Loucy (cell line): Measurements from ENCODE around the gene ALG3.

Experiments
- H2AFZ ChIP-seq: fragments of 200-600 bp; sonication (generic); 2 replicates; pipeline ENCODE4 v1.6.0; 2016; ENCODE audit warnings: antibody characterized with exemption, mild to moderate bottlenecking, low read length, moderate library complexity
- H3F3A ChIP-seq: fragments of 200-600 bp; 2 replicates; pipeline ENCODE4 v1.6.0; 2016; ENCODE audit warnings: antibody characterized with exemption, low read depth, mild to moderate bottlenecking
- H3K27me3 ChIP-seq: fragments of 200-600 bp; sonication (generic); 2 replicates; pipeline ENCODE4 v1.6.1; 2014; ENCODE audit warnings: low read length, mild to moderate bottlenecking; ENCODE audit not compliant: insufficient read depth, poor library complexity, severe bottlenecking
- H3K36me3 ChIP-seq: fragments of 200-600 bp; sonication (generic); 2 replicates; pipeline ENCODE4 v1.6.1; 2016; ENCODE audit warnings: low read length; ENCODE audit not compliant: insufficient read depth
- H3K4me1 ChIP-seq: fragments of 200-600 bp; sonication (generic); 2 replicates; pipeline ENCODE4 v1.5.1; 2014; ENCODE audit warnings: low read length, mild to moderate bottlenecking; ENCODE audit not compliant: insufficient read depth, poor library complexity, severe bottlenecking
- H3K4me2 ChIP-seq: fragments of 200-600 bp; sonication (generic); 2 replicates; pipeline ENCODE4 v1.6.0; 2014; ENCODE audit warnings: antibody characterized with exemption, low read length, low read depth, mild to moderate bottlenecking; ENCODE audit not compliant: poor library complexity, severe bottlenecking
- H3K4me3 ChIP-seq: fragments of 200-600 bp; sonication (generic); 2 replicates; pipeline ENCODE4 v1.5.1; 2014; ENCODE audit warnings: low read length, mild to moderate bottlenecking, mixed read lengths; ENCODE audit not compliant: poor library complexity, severe bottlenecking
- H3K79me2 ChIP-seq: fragments of 200-600 bp; sonication (generic); 2 replicates; pipeline ENCODE4 v1.6.1; 2014; ENCODE audit warnings: low read length; ENCODE audit not compliant: insufficient read depth
- H3K9ac ChIP-seq: fragments of 200-600 bp; sonication (generic); 2 replicates; pipeline ENCODE4 v1.6.0; 2014; ENCODE audit warnings: mild to moderate bottlenecking, low read depth, low read length, moderate library complexity; ENCODE audit not compliant: poor library complexity, severe bottlenecking
- H3K9me2 ChIP-seq: fragments of 200-600 bp; sonication (generic); replicated peaks from 2 replicates; pipeline ENCODE4 v1.6.1; 2016; ENCODE audit warnings: low read depth, low read length, mixed read lengths
- H3K9me3 ChIP-seq: fragments of 200-600 bp; sonication (generic); 2 replicates; pipeline ENCODE4 v1.6.1; 2014; ENCODE audit warnings: mild to moderate bottlenecking, antibody characterized with exemption, low read length, low read depth; ENCODE audit not compliant: insufficient read depth
- H4K20me1 ChIP-seq: fragments of 200-600 bp; sonication (generic); 2 replicates; pipeline ENCODE4 v1.6.0; 2014; ENCODE audit warnings: antibody characterized with exemption, low read length, mild to moderate bottlenecking; ENCODE audit not compliant: insufficient read depth, poor library complexity, severe bottlenecking
- EZH2phosphoT487 ChIP-seq: fragments of 200-600 bp; IDR thresholded peaks from 2 replicates; pipeline ENCODE4 v1.6.1; 2018; ENCODE audit warnings: antibody characterized with exemption, mild to moderate bottlenecking, moderate library complexity, borderline replicate concordance
- TF ChIP-seq, protein P1 (sequence below): fragments of 200-600 bp; sonication (generic); conservative IDR thresholded peaks from 2 replicates; pipeline ENCODE4 v1.5.1; 2014; ENCODE audit warnings: mild to moderate bottlenecking, antibody characterized with exemption, low read length

The ALG3 gene

DNA sequence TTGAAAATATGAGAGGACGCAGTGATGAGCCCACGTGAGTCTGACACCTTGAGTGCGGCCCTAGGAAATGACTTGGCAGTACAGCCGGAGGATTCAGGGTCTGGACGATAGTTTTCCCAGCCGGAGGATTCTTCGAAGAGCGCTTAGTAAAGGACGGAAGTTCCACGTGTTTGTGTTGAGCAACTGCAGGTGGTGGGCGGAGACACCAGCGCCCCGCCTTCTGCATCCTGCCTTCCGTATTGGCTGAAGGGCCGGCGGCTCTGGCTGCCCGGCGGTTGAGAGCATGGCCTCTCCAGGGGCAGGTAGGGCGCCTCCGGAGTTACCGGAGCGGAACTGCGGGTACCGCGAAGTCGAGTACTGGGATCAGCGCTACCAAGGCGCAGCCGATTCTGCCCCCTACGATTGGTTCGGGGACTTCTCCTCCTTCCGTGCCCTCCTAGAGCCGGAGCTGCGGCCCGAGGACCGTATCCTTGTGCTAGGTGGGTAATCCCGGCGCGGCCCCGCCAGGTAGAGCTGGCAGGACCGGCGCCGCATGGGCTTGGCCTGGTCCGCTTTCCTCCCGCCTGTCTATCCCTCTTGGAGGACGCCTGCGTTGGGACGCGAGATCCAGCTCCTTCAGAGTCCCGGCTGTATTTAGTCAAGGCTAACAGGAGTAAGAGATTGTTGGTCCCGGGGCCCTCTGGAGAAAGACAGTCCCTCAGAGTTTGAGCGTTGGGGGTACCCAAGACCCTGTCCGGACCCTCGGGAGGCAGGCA is 827 bp upstream of the ALG3 start, which contains the start of gene EEF1AKMT4:
Gene EEF1AKMT4 (plus strand): TSS at position 261 of the 755 bp plus-strand sequence. CDS start 23 bp downstream, at position 284.
- Histone ChIP-seq H3K4me1 (peaks cover 13% of the 10 kb centered on the region), H3K79me2 (peaks cover 19% of the 10 kb centered on the region)

DNA sequence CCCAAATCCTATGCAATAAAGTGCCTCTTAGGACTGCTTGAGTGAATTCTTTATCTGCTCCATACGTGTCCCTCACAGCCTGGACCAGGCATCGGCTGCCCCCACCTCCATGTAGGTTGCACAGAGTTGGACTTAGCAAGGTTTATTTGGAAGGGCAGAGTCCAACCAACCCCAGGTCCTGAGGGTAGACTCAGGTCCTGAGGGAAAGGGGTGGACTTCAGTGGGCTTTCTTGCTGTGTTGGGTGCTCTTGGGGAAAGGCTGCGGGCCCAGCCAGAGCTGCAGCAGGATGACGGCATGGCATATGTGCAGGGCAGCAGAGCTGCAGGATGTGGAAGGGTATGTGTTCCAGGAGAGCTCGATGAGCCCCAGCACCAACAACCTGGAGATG is 6.5 kb downstream of the ALG3 start:
- TF ChIP-seq, protein P1, sequence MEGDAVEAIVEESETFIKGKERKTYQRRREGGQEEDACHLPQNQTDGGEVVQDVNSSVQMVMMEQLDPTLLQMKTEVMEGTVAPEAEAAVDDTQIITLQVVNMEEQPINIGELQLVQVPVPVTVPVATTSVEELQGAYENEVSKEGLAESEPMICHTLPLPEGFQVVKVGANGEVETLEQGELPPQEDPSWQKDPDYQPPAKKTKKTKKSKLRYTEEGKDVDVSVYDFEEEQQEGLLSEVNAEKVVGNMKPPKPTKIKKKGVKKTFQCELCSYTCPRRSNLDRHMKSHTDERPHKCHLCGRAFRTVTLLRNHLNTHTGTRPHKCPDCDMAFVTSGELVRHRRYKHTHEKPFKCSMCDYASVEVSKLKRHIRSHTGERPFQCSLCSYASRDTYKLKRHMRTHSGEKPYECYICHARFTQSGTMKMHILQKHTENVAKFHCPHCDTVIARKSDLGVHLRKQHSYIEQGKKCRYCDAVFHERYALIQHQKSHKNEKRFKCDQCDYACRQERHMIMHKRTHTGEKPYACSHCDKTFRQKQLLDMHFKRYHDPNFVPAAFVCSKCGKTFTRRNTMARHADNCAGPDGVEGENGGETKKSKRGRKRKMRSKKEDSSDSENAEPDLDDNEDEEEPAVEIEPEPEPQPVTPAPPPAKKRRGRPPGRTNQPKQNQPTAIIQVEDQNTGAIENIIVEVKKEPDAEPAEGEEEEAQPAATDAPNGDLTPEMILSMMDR: no peak
- no peak for TF ChIP-seq EZH2phosphoT487
- Histone ChIP-seq H3F3A (no peaks in the 10 kb centered on the region), H3K9me2 (no peaks in the 10 kb centered on the region), H4K20me1 (peaks cover 4% of the 10 kb centered on the region), H3K79me2 (peaks cover 5% of the 10 kb centered on the region; the same call in 1 of the 2 replicates), H3K36me3 (peaks cover 33% of the 10 kb centered on the region; the same call in 1 of the 2 replicates), H3K9me3 (no peaks in the 10 kb centered on the region), H3K9ac (no peak overlapping the region), H3K4me2 (no peak overlapping the region), H3K4me1 (no peaks in the 10 kb centered on the region), H2AFZ (no peak overlapping the region), H3K4me3 (no peak overlapping the region), H3K27me3 (no peaks in the 10 kb centered on the region)

More for the DNA sequence above, 827 bp upstream of the ALG3 start, which contains the start of gene EEF1AKMT4:
- Histone ChIP-seq H3K27me3 (no peaks in the 10 kb centered on the region), H3K9me2 (no peaks in the 10 kb centered on the region), H4K20me1 (peaks cover 9% of the 10 kb centered on the region), H3K9me3 (no peaks in the 10 kb centered on the region), H2AFZ (peak within 1 kb of the TSS; percentile 100), H3F3A (no peaks in the 10 kb centered on the region), H3K9ac (peak within 1 kb of the TSS; percentile 97), H3K4me2 (peak within 1 kb of the TSS; percentile 100), H3K4me3 (peak within 1 kb of the TSS; percentile 97), H3K36me3 (peaks cover 8% of the 10 kb centered on the region; the same call in 1 of the 2 replicates)
- TF ChIP-seq, protein P1: peak; percentile 54
- no peak for TF ChIP-seq EZH2phosphoT487

DNA sequence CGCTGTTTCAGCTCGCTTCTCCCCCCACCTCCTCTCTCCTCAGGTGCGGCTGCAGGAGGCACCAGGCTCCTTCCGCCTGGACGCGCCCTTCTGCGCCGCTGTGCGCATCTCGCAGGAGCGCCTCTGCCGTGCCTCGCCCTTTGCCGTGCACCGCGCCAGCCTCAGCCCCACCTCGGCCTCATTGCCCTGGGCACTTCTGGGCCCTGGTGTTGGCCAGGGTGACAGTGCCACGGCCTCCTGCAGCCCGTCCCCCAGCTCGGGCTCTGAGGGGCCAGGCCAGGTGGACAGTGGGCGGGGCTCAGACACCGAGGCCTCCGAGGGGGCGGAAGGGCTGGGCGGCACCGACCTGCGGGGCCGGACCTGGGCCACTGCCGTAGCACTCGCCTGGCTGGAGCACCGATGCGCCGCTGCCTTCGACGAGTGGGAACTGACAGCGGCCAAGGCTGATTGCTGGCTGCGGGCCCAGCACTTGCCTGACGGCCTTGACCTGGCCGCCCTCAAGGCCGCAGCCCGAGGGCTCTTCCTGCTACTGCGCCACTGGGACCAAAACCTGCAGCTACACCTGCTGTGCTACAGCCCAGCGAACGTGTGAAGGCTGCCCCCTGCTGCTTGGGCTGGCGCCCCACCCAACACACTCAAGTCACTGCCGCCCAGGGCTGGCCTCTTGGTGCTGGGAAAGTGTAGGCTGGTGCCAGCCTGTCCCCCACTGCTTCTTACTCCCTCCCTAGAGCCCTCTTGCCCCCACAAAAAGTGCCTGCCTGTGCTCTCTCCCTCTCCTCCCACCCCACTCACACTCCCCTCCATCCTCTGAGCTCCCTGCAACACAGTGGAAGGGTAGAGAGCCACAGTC is 7.1 kb downstream of the ALG3 start:
- no peak for TF ChIP-seq EZH2phosphoT487
- TF ChIP-seq, protein P1: peak; percentile 38; the same call in 1 of the 2 replicates
- H3K36me3 ChIP-seq: peaks cover 33% of the 10 kb centered on the region; the same call in 1 of the 2 replicates
- H3K9me3 ChIP-seq: no peaks in the 10 kb centered on the region
- H3K4me3 ChIP-seq: no peak overlapping the region
- H2AFZ ChIP-seq: no peak overlapping the region
- no peak overlapping the region for H3K9ac ChIP-seq
- H3K27me3 ChIP-seq: no peaks in the 10 kb centered on the region
- H4K20me1 ChIP-seq: peaks cover 4% of the 10 kb centered on the region
- no peaks in the 10 kb centered on the region for H3F3A ChIP-seq
- H3K9me2 ChIP-seq: no peaks in the 10 kb centered on the region
- no peaks in the 10 kb centered on the region for H3K4me1 ChIP-seq
- H3K79me2 ChIP-seq: no peaks in the 10 kb centered on the region; the same call in 1 of the 2 replicates
- H3K4me2 ChIP-seq: no peak overlapping the region
